GM21423 (cell line): ENCODE data around the gene TOM1L2.
"Not testable (repeated sequence)": the region's sequence is repeated elsewhere in the genome, so short reads cannot be mapped to it uniquely, and the experiment has no call there.

Source experiments
- ATAC-seq: cut with Tn5 transposase; IDR thresholded peaks from one replicate; pipeline ENCODE4 v1.9.1; 2021; ENCODE audit warnings: mild to moderate bottlenecking, moderate library complexity; ENCODE audit not compliant: unreplicated experiment

The TOM1L2 gene

GRCh38 chr17:17995887-17996286, 23.7 kb upstream of the TOM1L2 start:
- not testable (repeated sequence) for ATAC-seq

- no peak for ATAC-seq
Observed at GRCh38 chr17:17994271-17995069, 22.3 kb upstream of the TOM1L2 start.

- ATAC-seq: no peak
Observed at GRCh38 chr17:17993852-17994251, 21.7 kb upstream of the TOM1L2 start.

DNA sequence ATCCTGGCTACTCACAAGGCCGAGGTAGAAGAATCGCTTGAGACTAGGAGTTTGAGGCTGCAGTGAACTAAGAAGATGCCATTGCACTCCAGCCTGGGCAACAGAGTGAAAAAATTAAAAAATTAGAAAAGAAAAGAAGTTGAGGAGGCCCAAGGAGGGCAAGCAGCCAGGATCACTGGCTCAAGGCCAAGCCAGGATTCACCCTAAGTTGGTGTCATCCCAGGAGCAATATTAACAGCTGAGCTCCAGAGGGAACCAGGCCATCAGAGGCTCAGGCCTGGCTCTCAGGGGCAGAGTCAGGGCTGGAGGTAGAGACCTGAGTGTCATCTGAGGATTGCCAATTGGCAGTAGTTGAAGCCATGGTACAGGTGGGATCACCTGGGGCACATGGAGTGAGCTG, 21.2 kb upstream of the TOM1L2 start:
- no peak for ATAC-seq

DNA sequence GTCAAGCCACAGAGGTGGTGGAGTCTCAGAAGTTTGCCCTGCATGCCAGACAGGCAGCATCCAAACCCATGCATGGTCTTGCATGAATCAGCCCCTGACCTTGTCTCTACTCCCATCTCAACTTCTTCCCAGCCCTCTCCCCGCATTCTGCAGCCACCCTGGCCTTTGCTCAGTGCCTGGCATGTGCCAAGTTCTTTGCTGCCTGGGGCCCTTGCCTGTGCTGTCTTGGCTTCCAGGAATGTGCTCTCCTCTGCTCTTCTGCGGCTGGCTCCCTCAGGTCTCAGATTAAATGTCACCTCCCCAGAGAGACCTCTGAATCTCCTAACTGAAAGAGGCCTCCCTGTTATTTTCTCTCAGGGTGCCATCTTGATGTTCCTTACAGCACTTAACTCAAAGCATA, 18.1 kb upstream of the TOM1L2 start:
- no peak for ATAC-seq

- no peak for ATAC-seq
Observed at GRCh38 chr17:17989618-17990017, 17.4 kb upstream of the TOM1L2 start.

GRCh38 chr17:17989081-17989480, 16.9 kb upstream of the TOM1L2 start:
- no peak for ATAC-seq

DNA sequence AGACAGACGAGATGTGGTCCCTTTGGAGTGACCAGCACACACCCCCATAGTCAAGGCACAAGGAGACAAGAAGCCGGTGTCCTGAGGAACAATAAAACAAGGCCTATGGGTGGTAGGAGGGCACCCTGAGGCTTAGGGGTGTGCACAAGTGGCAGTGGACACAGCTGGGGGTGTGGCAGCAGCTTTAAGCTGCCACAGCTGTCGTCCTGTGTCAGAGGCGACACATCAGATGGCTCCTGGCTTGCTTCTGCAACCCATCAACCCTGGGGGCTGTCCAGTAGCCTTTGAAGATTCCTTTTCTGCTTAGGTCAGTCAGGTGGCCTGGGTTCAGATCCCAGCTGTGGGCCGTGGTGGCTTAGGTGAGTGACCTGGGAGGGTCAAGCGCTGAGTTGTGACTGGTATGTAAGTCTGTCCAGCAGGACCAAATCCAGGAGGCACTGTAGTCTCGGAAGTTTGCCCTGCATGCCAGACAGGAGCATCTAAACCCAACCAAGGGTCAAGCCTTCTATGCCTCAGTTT, 16.3 kb upstream of the TOM1L2 start:
- ATAC-seq: no peak

- ATAC-seq: no peak
Observed at GRCh38 chr17:17987901-17988300, 15.7 kb upstream of the TOM1L2 start.

DNA sequence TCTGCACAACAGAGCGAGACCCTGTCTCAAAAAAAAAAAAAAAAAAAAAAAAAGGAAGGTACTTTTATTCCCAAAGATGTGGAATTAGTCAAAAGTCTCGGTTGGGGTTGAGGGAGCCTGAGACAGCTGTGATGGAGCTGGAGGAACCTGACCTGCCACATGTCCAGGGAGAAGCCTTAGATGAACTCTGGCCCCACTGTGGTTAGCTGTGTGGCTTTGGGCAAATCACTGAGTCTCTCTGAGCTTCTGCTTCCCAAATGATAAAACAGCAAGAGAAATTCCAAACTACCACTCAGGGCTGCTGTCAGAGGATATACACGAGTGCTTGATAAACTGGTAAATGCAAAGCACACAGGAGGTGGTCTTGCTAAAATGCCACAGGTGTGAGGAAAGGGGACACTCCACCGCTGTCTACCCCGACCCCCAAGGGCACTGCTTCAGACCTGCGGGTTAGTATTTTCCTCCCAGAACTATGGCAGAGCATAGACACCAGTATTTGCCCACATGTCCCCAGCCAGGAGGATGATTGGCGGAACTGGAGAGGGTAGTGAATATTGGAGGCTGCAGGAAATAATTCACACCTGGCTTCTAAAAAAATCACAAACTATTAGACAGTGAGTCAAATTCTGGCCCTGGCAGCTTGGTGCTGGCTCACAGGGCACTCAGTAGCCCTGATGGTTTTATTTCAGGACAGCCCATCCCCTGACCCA, 15.1 kb upstream of the TOM1L2 start:
- ATAC-seq: no peak

DNA sequence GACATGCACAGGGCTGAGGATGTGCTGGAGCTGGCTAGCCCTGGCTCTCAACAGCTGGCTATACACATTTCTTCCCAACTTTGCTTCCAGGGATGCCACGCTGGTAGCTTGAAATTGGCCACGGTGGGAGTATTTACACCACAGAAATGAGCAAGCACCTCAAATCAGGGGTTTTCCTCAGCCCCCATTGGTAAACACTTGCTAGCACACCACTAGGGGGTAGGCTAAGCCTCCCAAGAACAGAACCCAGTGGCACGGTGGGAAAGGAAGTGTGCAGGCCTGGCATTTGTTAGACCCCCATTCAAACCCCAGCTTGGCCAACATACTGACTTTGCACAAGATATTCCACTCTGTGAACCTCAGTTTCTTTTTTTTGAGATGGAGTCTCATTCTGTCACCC, 13.4 kb upstream of the TOM1L2 start:
- no peak for ATAC-seq

GRCh38 chr17:17985153-17985552, 13.0 kb upstream of the TOM1L2 start:
- no peak for ATAC-seq

GRCh38 chr17:17983776-17984175, 11.6 kb upstream of the TOM1L2 start:
- ATAC-seq: no peak

- no peak for ATAC-seq
Observed at GRCh38 chr17:17983376-17983775, 11.2 kb upstream of the TOM1L2 start.

GRCh38 chr17:17982801-17983200, 10.6 kb upstream of the TOM1L2 start:
- ATAC-seq: no peak

DNA sequence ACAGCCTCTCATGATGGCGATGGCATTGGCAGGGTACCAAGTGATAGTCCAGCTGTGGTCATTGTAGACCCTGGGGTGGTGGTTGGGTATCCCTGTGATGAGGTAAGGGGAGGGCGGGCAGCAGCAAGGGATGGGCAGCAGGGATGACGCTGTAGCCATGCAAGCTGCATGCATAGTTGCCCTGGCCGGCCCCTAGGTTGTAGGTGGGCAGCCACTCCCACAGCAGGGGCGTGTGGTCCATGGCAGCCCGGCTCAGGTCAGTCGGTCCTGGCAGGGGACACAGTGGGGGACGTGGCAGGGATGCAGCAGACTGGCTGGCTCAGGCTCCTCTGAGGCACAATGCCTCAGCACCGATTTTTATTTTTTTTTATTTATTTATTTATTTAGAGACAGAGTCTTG, 9.1 kb upstream of the TOM1L2 start:
- ATAC-seq: no peak

- no peak for ATAC-seq
Observed at GRCh38 chr17:17979778-17980177, 7.6 kb upstream of the TOM1L2 start.

DNA sequence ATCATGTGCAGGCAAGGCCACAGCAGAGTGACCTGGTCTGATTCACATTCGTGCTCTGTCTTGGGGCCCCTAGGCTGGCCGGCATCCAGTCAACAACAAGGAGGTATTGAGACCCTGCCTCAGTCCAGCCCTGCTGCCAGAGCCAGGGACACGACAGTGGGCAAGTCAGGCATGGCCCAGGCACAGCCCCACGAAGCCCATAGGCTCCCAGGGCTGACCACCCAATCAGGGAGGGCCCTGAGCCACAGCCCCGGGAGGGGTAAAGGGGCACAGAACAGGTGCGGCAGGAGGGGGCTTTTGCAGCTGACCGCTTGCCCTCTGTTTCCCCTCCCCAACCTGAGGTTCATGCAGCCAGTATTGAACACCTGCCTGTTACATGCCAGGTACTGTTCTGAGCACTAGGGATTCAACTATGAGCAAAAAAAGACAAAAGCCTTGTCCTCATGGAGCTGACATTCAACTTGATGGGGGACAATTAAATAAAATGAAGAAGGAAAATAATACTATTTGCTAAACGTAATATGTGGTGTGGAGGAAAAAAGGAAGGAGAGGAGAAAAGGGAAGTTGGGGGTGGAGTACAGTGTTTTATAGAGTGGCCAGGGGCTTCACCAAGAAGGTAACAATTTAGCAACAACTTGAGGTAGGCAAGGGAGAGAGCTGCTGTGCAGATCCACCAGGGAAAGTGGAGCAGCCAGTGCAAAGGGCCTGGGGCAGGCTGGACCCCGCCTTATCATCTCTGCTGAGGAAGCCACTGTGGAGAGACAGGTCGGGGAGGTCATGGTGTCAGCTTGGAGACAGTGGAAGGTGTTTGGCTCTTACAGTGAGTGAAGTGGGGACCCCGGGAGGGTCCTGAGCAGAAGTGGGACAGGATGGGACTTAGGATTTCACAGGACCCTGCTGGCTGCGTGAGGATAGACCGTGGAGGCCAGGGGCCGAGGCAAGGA, 6.6 kb upstream of the TOM1L2 start:
- ATAC-seq: no peak

GRCh38 chr17:17976931-17977570, 4.9 kb upstream of the TOM1L2 start:
- ATAC-seq: no peak

GRCh38 chr17:17975436-17975835, 3.2 kb upstream of the TOM1L2 start:
- ATAC-seq: no peak

DNA sequence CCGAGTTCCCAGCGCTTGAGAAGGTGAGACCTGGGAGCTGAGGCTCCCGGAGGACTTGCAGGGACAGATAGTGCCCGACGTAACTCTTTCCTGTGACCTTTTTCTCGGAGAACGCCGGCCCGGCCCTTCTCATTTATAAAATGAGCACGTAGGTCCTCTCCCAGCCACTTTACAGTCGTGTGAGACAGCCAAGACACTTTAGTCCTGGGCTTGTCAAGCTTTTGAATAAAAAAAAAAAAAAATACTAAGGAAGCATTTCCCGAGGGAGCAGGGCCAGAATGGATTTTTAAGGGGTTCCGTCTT, 703 bp upstream of the TOM1L2 start:
- ATAC-seq: no peak
